IMR-90 (cell line): ENCODE measurements around the gene INPP5A. TPM values are rescaled to one million over a fixed set of nuclear protein-coding genes. Genes with fewer than 3 reads are reported as not detected.

ENCODE experiments used
- ATAC-seq: fragments of 200-7000 bp; cut with Tn5 transposase; 2 replicates; pipeline ENCODE4 v1.9.1; 2020; ENCODE audit warnings: low read depth, mild to moderate bottlenecking, moderate library complexity
- BruUV-seq: library from RNA; stranded (reverse); fragments of 400-500 nt; replicated peaks from 2 replicates; lab custom pipeline; 2021; lab: Mats Ljungman, UMichigan
- CTCF ChIA-PET: fragments of 300-600 bp; formaldehyde crosslinking; extraction: SDS; loops from one replicate; lab custom pipeline; 2021; ENCODE audit warnings: antibody characterized with exemption; lab: Yijun Ruan, JAX
- POLR2A ChIA-PET: fragments of 300-600 bp; sonication (Branson Sonifier 250); formaldehyde crosslinking; loops from one replicate; lab custom pipeline; 2022; ENCODE audit warnings: antibody characterized with exemption; ENCODE audit not compliant: unreplicated experiment; lab: Charles Lee
- DNase-seq: peaks from one replicate; pipeline ENCODE4 v3.0.0; 2013
- H2AFZ ChIP-seq: replicated peaks from 2 replicates; pipeline ENCODE3; 2013; ENCODE audit warnings: low read length, mild to moderate bottlenecking; ENCODE audit not compliant: poor library complexity
- H2AK5ac ChIP-seq: 2 replicates; pipeline ENCODE4 v1.6.1; 2013; ENCODE audit warnings: low read depth, low read length, inconsistent platforms
- H2AK9ac ChIP-seq: replicated peaks from 2 replicates; pipeline ENCODE3; 2013; ENCODE audit warnings: mild to moderate bottlenecking, low read depth, low read length, moderate library complexity; ENCODE audit not compliant: poor library complexity
- H2BK120ac ChIP-seq: 2 replicates; pipeline ENCODE4 v1.6.1; 2013; ENCODE audit warnings: low read depth, low read length, inconsistent platforms
- H2BK15ac ChIP-seq: 3 replicates; pipeline ENCODE4 v1.6.1; 2013; ENCODE audit warnings: low read depth, low read length, inconsistent platforms
- H2BK20ac ChIP-seq: 2 replicates; pipeline ENCODE4 v1.6.1; 2013; ENCODE audit warnings: low read depth, mild to moderate bottlenecking, inconsistent platforms, low read length, moderate library complexity
- H2BK5ac ChIP-seq: 2 replicates; pipeline ENCODE4 v1.6.1; 2013; ENCODE audit warnings: mild to moderate bottlenecking, low read depth, low read length, inconsistent platforms; ENCODE audit not compliant: poor library complexity, severe bottlenecking
- H3K14ac ChIP-seq: replicated peaks from 2 replicates; pipeline ENCODE4 v1.6.1; 2013; ENCODE audit warnings: low read depth, low read length, inconsistent platforms
- H3K18ac ChIP-seq: 2 replicates; pipeline ENCODE4 v1.6.1; 2013; ENCODE audit warnings: low read depth, low read length, control low read depth
- H3K23ac ChIP-seq: 2 replicates; pipeline ENCODE4 v1.6.1; 2013; ENCODE audit warnings: low read depth, low read length, inconsistent platforms
- H3K27ac ChIP-seq: 2 replicates; pipeline ENCODE4 v1.5.1; 2013; ENCODE audit warnings: mild to moderate bottlenecking, control low read depth, low read length; ENCODE audit not compliant: insufficient read depth
- H3K27me3 ChIP-seq: 2 replicates; pipeline ENCODE4 v1.6.1; 2013; ENCODE audit warnings: low read length; ENCODE audit not compliant: control insufficient read depth, insufficient read depth
- H3K36me3 ChIP-seq: 2 replicates; pipeline ENCODE4 v1.6.1; 2013; ENCODE audit warnings: low read length, mixed read lengths; ENCODE audit not compliant: control insufficient read depth, insufficient read depth
- H3K4ac ChIP-seq: 2 replicates; pipeline ENCODE4 v1.6.1; 2013; ENCODE audit warnings: low read depth, low read length, inconsistent platforms
- H3K4me1 ChIP-seq: 2 replicates; pipeline ENCODE4 v1.6.1; 2013; ENCODE audit warnings: low read length, mixed read lengths; ENCODE audit not compliant: control insufficient read depth, insufficient read depth
- H3K4me2 ChIP-seq: 2 replicates; pipeline ENCODE4 v1.6.1; 2013; ENCODE audit warnings: low read depth, mild to moderate bottlenecking, control low read depth, low read length, moderate library complexity
- H3K4me3 ChIP-seq: 2 replicates; pipeline ENCODE4 v1.5.1; 2013; ENCODE audit warnings: low read depth, mild to moderate bottlenecking, control low read depth, low read length, moderate library complexity; ENCODE audit not compliant: insufficient read depth
- H3K56ac ChIP-seq: 2 replicates; pipeline ENCODE4 v1.6.1; 2013; ENCODE audit warnings: low read length, inconsistent platforms; ENCODE audit not compliant: insufficient read depth; ENCODE audit errors: extremely low read depth
- H3K79me1 ChIP-seq, 2 experiments: 2 replicates each; pipeline ENCODE4 v1.6.1; 2013; ENCODE audit warnings: low read length in 2 of 2, inconsistent platforms in 1 of 2, low read depth in 1 of 2
- H3K9ac ChIP-seq: 2 replicates; pipeline ENCODE4 v1.6.1; 2013; ENCODE audit warnings: low read depth, low read length, control low read depth
- H3K9me1 ChIP-seq: 2 replicates; pipeline ENCODE4 v1.6.1; 2013; ENCODE audit warnings: low read length, inconsistent platforms; ENCODE audit not compliant: insufficient read depth
- H3K9me3 ChIP-seq: 2 replicates; pipeline ENCODE4 v1.6.1; 2013; ENCODE audit warnings: low read length; ENCODE audit not compliant: control insufficient read depth, insufficient read depth
- H4K20me1 ChIP-seq: 2 replicates; pipeline ENCODE4 v1.6.1; 2013; ENCODE audit warnings: low read length, inconsistent platforms; ENCODE audit not compliant: insufficient read depth
- H4K5ac ChIP-seq: 2 replicates; pipeline ENCODE4 v1.6.1; 2013; ENCODE audit warnings: mild to moderate bottlenecking, low read depth, low read length, control low read depth
- H4K8ac ChIP-seq, 2 experiments: 2 replicates each; pipeline ENCODE4 v1.6.1; 2013; ENCODE audit warnings: low read depth in 2 of 2, low read length in 2 of 2, control low read depth in 1 of 2, inconsistent platforms in 1 of 2
- H4K91ac ChIP-seq: 2 replicates; pipeline ENCODE4 v1.6.1; 2013; ENCODE audit warnings: low read depth, low read length, inconsistent platforms; ENCODE audit not compliant: insufficient read depth
- BHLHE40 ChIP-seq: fragments of 150-350 bp; IDR thresholded peaks from 2 replicates; pipeline ENCODE4 v1.6.1; 2016; ENCODE audit warnings: mild to moderate bottlenecking, low read depth, low read length
- CEBPB ChIP-seq: IDR thresholded peaks from 2 replicates; pipeline ENCODE4 v1.6.1; 2012; ENCODE audit warnings: low read depth, low read length, improper control_type of control experiment
- CHD1 ChIP-seq: IDR thresholded peaks from 2 replicates; pipeline ENCODE4 v1.6.1; 2012; ENCODE audit warnings: low read depth, low read length, improper control_type of control experiment
- FOS ChIP-seq: fragments of 150-350 bp; IDR thresholded peaks from 2 replicates; pipeline ENCODE4 v1.6.1; 2016; ENCODE audit warnings: low read depth, low read length
- MAFK ChIP-seq: IDR thresholded peaks from 2 replicates; pipeline ENCODE4 v1.6.1; 2012; ENCODE audit warnings: low read depth, low read length, improper control_type of control experiment
- MAZ ChIP-seq: IDR thresholded peaks from 2 replicates; pipeline ENCODE4 v1.6.1; 2012; ENCODE audit warnings: low read depth, mild to moderate bottlenecking, low read length, improper control_type of control experiment, moderate library complexity, borderline replicate concordance
- MXI1 ChIP-seq: IDR thresholded peaks from 2 replicates; pipeline ENCODE4 v1.6.1; 2012; ENCODE audit warnings: low read depth, mild to moderate bottlenecking, low read length, moderate library complexity, borderline replicate concordance
- NFE2L2 ChIP-seq: fragments of 150-350 bp; IDR thresholded peaks from 2 replicates; pipeline ENCODE4 v1.6.1; 2016; ENCODE audit warnings: low read depth, mild to moderate bottlenecking, low read length
- POLR2A ChIP-seq: IDR thresholded peaks from 2 replicates; pipeline ENCODE4 v1.6.1; 2012; ENCODE audit warnings: mild to moderate bottlenecking, low read depth, low read length
- RAD21 ChIP-seq: IDR thresholded peaks from 2 replicates; pipeline ENCODE4 v1.6.1; 2012; ENCODE audit warnings: low read length, improper control_type of control experiment
- RCOR1 ChIP-seq: IDR thresholded peaks from 2 replicates; pipeline ENCODE4 v1.6.1; 2012; ENCODE audit warnings: mild to moderate bottlenecking, low read length, improper control_type of control experiment; ENCODE audit not compliant: insufficient replicate concordance
- RFX5 ChIP-seq: IDR thresholded peaks from 2 replicates; pipeline ENCODE4 v1.8.0; 2012; ENCODE audit warnings: low read depth, mild to moderate bottlenecking, low read length, moderate library complexity
- SMC3 ChIP-seq: fragments of 150-350 bp; IDR thresholded peaks from 2 replicates; pipeline ENCODE4 v1.6.1; 2016; ENCODE audit warnings: low read depth, mild to moderate bottlenecking, antibody characterized with exemption, low read length, moderate library complexity
- WGBS, 2 experiments: methylation state at CpG; one replicate each; pipeline versions ENCODE4 v1.1.5 to v1.1.7; 2013; ENCODE audit warnings: missing lambda C conversion rate in 2 of 2; ENCODE audit not compliant: insufficient read length in 1 of 2; ENCODE audit errors: extremely low coverage in 2 of 2; 5-methylcytosine and 5-hydroxymethylcytosine counted together
- dilution Hi-C: fragments of 300-500 bp; cut with HindIII; formaldehyde crosslinking; loops from one replicate; pipeline ENCODE4 v1.14.3; 2018; ENCODE audit warnings: low sequenced_read_pairs; ENCODE audit not compliant: unreplicated experiment
- in situ Hi-C: fragments of 300-500 bp; cut with MboI; formaldehyde crosslinking; loops from 3 replicates; pipeline ENCODE4 v1.14.3; 2019; ENCODE audit warnings: low sequenced_read_pairs, inconsistent platforms, mixed read lengths
- intact Hi-C: fragments of 100-400 bp; cut with micrococcal nuclease; formaldehyde crosslinking; loops from 2 replicates; pipeline ENCODE4 v1.10.0; 2022
- polyA plus RNA-seq, 3 experiments: library from polyadenylated mRNA; depleted of rRNA; stranded (reverse); fragments of >200 nt; gene quantifications; 2 replicates each; pipeline ENCODE4 v1.2.3, GENCODE V29; 2012; ENCODE audit warnings: low replicate concordance in 1 of 3
- total RNA-seq: library from RNA; depleted of rRNA; stranded (reverse); fragments of >200 nt; gene quantifications from 2 replicates; pipeline ENCODE4 v1.2.3, GENCODE V29; 2012
- TF ChIP-seq, protein P1 (sequence below): fragments of 150-350 bp; IDR thresholded peaks from 2 replicates; pipeline ENCODE4 v1.6.1; 2017; ENCODE audit warnings: mild to moderate bottlenecking, antibody characterized with exemption, low read length, low read depth
- TF ChIP-seq, protein P2 (sequence below): fragments of 150-350 bp; IDR thresholded peaks from 2 replicates; pipeline ENCODE4 v1.6.1; 2016; ENCODE audit warnings: low read depth, mild to moderate bottlenecking, low read length, moderate library complexity, borderline replicate concordance

Gene INPP5A
- total and polyA plus RNA-seq, 2 of the 4 experiments (the other 2 are of a cell fraction): 21.4 to 36.7 TPM

DNA sequence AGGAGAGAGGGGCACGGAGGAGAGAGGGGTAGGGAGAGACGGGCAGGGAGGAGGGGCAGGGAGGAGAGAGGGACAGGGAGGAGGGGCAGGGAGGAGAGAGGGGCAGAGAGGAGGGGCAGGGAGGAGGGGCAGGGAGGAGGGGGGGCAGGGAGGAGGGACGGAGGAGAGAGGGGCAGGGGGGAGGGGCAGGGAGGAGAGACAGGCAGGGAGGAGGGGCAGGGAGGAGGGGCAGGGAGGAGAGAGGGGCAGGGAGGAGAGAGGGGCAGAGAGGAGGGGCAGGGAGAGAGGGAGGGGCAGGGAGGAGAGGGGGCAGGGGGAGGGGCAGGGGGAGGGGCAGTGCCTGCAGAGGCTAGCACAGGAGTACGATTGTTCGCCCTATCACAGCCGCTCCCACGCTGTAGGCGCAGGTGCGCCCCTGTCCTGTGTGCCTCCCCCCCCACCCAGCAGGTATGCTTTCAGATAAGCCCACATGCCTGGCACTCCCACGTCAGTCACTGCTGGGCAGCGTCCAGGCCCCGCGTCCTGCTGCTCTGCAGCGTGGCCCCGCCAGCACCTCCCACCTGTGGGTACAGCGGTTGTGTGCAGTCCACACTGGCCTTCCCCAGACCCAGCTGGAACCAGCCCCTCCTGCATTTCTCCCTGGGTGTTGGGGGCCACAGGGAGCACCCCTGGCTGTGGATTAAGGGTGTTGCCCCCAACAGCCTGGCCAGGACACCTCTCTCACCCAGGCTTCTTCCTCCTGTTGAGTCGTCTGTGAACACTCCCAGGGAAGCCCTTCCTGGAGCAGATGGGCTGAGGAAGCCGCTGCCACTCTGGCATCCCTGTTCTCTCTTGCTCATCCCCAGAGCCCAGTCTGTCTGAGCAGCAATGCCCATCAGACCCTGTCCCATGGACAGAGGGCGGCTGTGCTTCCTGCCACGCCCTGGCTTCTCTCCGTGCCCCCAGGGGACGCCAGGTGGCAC is 237.6 kb downstream of the INPP5A start (continued):
- TF ChIP-seq CHD1 (no peak), SMC3 (no peak)

DNA sequence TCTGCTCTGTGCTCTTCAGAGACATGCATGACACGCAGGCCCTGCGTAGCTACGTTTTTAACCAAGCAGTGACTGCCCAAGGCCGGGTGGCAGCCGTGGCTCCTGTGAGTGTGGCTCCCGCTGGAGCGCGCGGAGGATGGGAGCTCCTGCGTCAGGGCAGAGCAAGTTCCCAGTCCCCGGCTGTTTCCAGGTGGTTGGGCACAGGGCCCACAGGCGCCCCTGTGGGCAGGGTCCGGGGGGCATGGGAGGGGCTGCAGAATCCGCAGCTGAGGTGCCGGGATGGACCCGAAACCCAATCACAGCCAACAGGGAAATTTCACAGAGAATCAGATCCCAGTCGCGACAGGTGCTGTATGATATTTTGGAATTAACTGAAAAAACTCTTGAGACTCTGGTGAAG is 238.6 kb downstream of the INPP5A start:
- in situ Hi-C loops (loop anchor here (10.0 kb wide), 1 partner anchor 121 kb away; no protein-coding TSS in a partner anchor), intact Hi-C loops (no loop called here), dilution Hi-C loops (no loop called here)
- no peak overlapping the region for H3K14ac ChIP-seq
- WGBS, 2 experiments: 96% methylated on average over 10 of the region's 18 CpGs; no CpG with 5 or more reads in 1 of the 2 experiments
- no peak overlapping the region for H3K56ac ChIP-seq
- H2AK9ac ChIP-seq: no peak overlapping the region
- no peak for DNase-seq
- H2BK15ac ChIP-seq: no peak overlapping the region
- no peak overlapping the region for H2AFZ ChIP-seq
- no peaks in the 10 kb centered on the region for H3K27me3 ChIP-seq
- no peak overlapping the region for H3K18ac ChIP-seq
- no peak overlapping the region for H4K5ac ChIP-seq
- H3K4me3 ChIP-seq: no peak overlapping the region
- no peak overlapping the region for H3K9ac ChIP-seq
- no peak overlapping the region for H2BK20ac ChIP-seq
- H3K4me2 ChIP-seq: no peak overlapping the region
- H3K9me1 ChIP-seq: no peaks in the 10 kb centered on the region
- H4K91ac ChIP-seq: no peak overlapping the region
- H4K8ac ChIP-seq: no peak overlapping the region
- H3K79me1 ChIP-seq: no peaks in the 10 kb centered on the region
- ATAC-seq: no peak
- no TSS peak for BruUV-seq
- peaks cover 1% of the 10 kb centered on the region; the same call in 1 of the 2 replicates for H3K36me3 ChIP-seq
- peaks cover 3% of the 10 kb centered on the region; the same call in 1 of the 2 replicates for H4K20me1 ChIP-seq
- ChIA-PET POLR2A (no interaction called here), CTCF (no interaction called here)
- no peaks in the 10 kb centered on the region for H3K9me3 ChIP-seq
- no peak overlapping the region for H3K23ac ChIP-seq
- no peak overlapping the region for H2AK5ac ChIP-seq
- no peak overlapping the region for H2BK5ac ChIP-seq
- no peak overlapping the region for H3K27ac ChIP-seq
- no peak overlapping the region for H3K4ac ChIP-seq
- H2BK120ac ChIP-seq: no peak overlapping the region
- no peaks in the 10 kb centered on the region for H3K4me1 ChIP-seq
- TF ChIP-seq BHLHE40 (no peak), POLR2A (no peak), MAFK (no peak), NFE2L2 (no peak), RAD21 (no peak), CEBPB (no peak), RFX5 (no peak), RCOR1 (no peak), MAZ (no peak), FOS (no peak), MXI1 (no peak), SMC3 (no peak)
- TF ChIP-seq, protein P1, sequence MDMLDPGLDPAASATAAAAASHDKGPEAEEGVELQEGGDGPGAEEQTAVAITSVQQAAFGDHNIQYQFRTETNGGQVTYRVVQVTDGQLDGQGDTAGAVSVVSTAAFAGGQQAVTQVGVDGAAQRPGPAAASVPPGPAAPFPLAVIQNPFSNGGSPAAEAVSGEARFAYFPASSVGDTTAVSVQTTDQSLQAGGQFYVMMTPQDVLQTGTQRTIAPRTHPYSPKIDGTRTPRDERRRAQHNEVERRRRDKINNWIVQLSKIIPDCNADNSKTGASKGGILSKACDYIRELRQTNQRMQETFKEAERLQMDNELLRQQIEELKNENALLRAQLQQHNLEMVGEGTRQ: no peak
- TF ChIP-seq, protein P2, sequence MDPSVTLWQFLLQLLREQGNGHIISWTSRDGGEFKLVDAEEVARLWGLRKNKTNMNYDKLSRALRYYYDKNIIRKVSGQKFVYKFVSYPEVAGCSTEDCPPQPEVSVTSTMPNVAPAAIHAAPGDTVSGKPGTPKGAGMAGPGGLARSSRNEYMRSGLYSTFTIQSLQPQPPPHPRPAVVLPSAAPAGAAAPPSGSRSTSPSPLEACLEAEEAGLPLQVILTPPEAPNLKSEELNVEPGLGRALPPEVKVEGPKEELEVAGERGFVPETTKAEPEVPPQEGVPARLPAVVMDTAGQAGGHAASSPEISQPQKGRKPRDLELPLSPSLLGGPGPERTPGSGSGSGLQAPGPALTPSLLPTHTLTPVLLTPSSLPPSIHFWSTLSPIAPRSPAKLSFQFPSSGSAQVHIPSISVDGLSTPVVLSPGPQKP: no peak
